ENCODE data around the gene ZNF362. TPM values are rescaled to one million over a fixed set of nuclear protein-coding genes. Genes with fewer than 3 reads are reported as not detected.

The ZNF362 gene
- total and polyA plus RNA-seq, 2 experiments from 2014 or later, result 9.7 to 26.0 TPM

DNA sequence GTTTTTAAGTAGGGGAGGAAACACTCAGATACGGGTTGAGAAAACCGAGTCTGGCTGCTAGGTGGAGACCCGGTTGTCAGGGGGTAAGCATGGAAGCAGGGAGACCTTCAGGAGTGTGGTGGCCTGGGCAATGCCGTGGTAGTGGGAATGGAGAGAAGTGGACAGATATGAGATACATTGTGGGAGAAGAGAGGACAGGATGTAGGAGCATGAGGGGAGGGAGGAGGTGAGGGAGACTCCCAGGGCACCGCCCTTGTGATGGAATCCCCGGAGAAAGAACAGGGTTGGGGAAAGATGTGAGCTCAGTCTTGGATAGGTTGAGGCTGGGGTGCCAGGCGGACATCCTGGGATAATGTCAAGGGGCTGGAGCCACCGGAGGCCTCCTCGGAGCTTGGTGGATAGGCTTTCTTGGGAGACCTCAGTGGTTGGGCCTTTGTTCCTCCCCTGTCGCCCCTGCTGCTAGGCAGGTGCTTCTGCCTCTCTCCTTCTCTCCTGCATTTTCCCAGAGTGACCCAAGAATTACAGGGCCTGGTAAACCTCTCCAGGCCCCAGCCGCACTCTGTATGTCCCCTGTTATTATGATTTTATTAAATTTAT, 21.3 kb downstream of the ZNF362 start:
- Histone ChIP-seq H3K4me3 (no peak overlapping the region), H4K20me1 (ENCODE audit: insufficient read depth) (no peaks in the 10 kb centered on the region; the same call in 1 of the 2 replicates), H3K4me1 (ENCODE audit: insufficient read depth) (no peaks in the 10 kb centered on the region), H3K79me2 (ENCODE audit: insufficient read depth) (0 out of 2 replicates have a peak, but pooled peaks cover 18% of the 10 kb centered on the region), H3K9me3 (ENCODE audit: low read depth) (no peaks in the 10 kb centered on the region), H3K36me3 (ENCODE audit: low read depth) (peaks cover 12% of the 10 kb centered on the region; the same call in 1 of the 2 replicates), H3K9ac (no peak overlapping the region), H2AFZ (no peak overlapping the region), H3K27ac (no peak overlapping the region), H3K9me2 (ENCODE audit: insufficient read depth) (no peaks in the 10 kb centered on the region), H3F3A (ENCODE audit: insufficient read depth) (no peaks in the 10 kb centered on the region), H3K4me2 (ENCODE audit: unreplicated experiment) (no peak overlapping the region), H3K27me3 (replicated peaks; ENCODE audit: insufficient read depth) (no peaks in the 10 kb centered on the region)
- in situ Hi-C loops (cut with MboI), result loop anchor here (25.0 kb wide), 1 partner anchor 185 kb away; the partner anchor contains the start of gene ZSCAN20
- WGBS, 2 experiments (ENCODE audit: low coverage in 1 of 2, low lambda C conversion rate in 2 of 2, missing lambda C conversion rate in 2 of 2), result 83% methylated on average over 10 to 11 of the region's 11 CpGs
- TF ChIP-seq EZH2 (IDR thresholded peaks at IDR 0.05; ENCODE audit: insufficient read depth, poor library complexity, severe bottlenecking), result no peak
- TF ChIP-seq EZH2phosphoT487 (IDR thresholded peaks at IDR 0.05; ENCODE audit: insufficient read depth, low read depth), result no peak
- no peak for DNase-seq

DNA sequence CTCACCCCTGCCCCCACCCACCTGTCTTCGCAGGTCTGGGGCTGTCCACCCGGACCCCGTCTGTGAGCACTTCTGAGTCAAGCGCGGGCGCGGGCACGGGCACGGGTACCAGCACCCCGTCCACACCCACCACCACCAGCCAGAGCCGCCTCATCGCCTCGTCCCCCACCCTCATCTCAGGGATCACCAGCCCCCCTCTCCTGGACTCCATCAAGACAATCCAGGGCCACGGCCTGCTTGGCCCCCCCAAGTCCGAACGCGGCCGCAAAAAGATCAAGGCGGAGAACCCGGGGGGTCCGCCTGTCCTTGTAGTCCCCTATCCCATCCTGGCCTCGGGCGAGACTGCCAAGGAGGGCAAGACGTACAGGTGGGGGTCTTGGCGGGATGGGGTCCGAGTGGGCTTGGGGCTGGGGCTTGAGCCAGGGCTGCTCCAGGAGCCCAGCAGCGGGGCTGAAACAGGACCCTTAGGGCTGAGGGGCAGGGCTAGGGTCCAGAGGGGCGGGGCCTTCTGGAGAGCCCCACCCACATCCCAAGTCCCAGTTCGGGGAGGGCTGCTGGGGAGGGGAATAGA, 23.9 kb downstream of the ZNF362 start:
- H4K20me1 ChIP-seq (ENCODE audit: insufficient read depth), result no peaks in the 10 kb centered on the region
- no peak overlapping the region for H3K9ac ChIP-seq
- no peaks in the 10 kb centered on the region for H3F3A ChIP-seq (ENCODE audit: insufficient read depth)
- H3K4me1 ChIP-seq (ENCODE audit: insufficient read depth), result no peaks in the 10 kb centered on the region
- H3K27ac ChIP-seq, result no peak overlapping the region
- no peak overlapping the region for H2AFZ ChIP-seq
- no peaks in the 10 kb centered on the region for H3K27me3 ChIP-seq (replicated peaks; ENCODE audit: insufficient read depth)
- H3K4me3 ChIP-seq, result no peak overlapping the region
- TF ChIP-seq EZH2phosphoT487 (IDR thresholded peaks at IDR 0.05; ENCODE audit: insufficient read depth, low read depth) (no peak), EZH2 (IDR thresholded peaks at IDR 0.05; ENCODE audit: insufficient read depth, poor library complexity, severe bottlenecking) (no peak)
- H3K79me2 ChIP-seq (ENCODE audit: insufficient read depth), result no peaks in the 10 kb centered on the region
- no peak overlapping the region for H3K4me2 ChIP-seq (ENCODE audit: unreplicated experiment)
- DNase-seq, result no peak
- in situ Hi-C loops (cut with MboI), result loop anchor here (25.0 kb wide), 1 partner anchor 182 kb away; the partner anchor contains the start of gene ZSCAN20
- peaks cover 12% of the 10 kb centered on the region; the same call in 1 of the 2 replicates for H3K36me3 ChIP-seq (ENCODE audit: low read depth)
- 94 to 97% methylated on average over 16 to 29 of the region's 29 CpGs for WGBS, 2 experiments (ENCODE audit: low coverage in 1 of 2, low lambda C conversion rate in 2 of 2, missing lambda C conversion rate in 2 of 2)
- H3K9me2 ChIP-seq (ENCODE audit: insufficient read depth), result no peaks in the 10 kb centered on the region
- no peaks in the 10 kb centered on the region for H3K9me3 ChIP-seq (ENCODE audit: low read depth)

DNA sequence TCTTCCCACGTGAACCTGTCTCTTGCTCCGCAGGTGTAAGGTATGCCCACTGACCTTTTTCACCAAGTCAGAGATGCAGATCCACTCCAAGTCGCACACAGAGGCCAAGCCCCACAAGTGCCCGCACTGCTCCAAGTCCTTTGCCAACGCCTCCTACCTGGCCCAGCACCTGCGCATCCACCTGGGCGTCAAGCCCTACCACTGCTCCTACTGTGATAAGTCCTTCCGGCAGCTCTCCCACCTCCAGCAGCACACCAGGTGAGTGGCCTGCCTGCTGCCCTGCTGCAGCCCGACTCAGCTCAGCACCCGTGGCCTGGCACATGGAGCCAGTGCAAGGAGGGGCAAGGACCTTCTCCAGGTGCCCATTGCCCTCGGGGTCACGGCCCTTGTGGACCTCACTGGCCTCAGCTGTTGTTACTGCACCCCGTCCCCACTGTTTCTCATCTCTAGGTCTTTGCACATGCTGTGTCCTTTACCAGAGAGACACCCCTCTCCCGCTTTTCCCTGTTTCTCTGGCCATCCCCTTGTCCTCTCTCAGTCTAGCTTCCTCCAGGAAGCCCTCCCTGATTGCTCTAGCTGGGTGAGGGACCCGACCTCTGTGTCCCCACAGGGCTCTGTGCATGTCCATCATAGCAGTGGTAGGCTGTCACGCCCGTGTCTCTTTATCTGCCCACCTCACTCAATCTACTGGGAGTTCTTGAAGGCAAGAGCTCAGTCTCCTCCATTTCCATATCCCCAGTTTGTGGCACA, 25.4 kb downstream of the ZNF362 start:
- H3K27me3 ChIP-seq (replicated peaks; ENCODE audit: insufficient read depth), result no peaks in the 10 kb centered on the region
- no peaks in the 10 kb centered on the region for H3K9me2 ChIP-seq (ENCODE audit: insufficient read depth)
- in situ Hi-C loops (cut with MboI), result loop anchor here (25.0 kb wide), 1 partner anchor 181 kb away; the partner anchor contains the start of gene ZSCAN20
- H2AFZ ChIP-seq, result no peak overlapping the region
- H3K27ac ChIP-seq, result no peak overlapping the region
- TF ChIP-seq EZH2phosphoT487 (IDR thresholded peaks at IDR 0.05; ENCODE audit: insufficient read depth, low read depth), result no peak
- H3K4me3 ChIP-seq, result no peak overlapping the region
- no peak for DNase-seq
- H3K79me2 ChIP-seq (ENCODE audit: insufficient read depth), result no peaks in the 10 kb centered on the region
- H4K20me1 ChIP-seq (ENCODE audit: insufficient read depth), result no peaks in the 10 kb centered on the region
- peaks cover 12% of the 10 kb centered on the region; the same call in 1 of the 2 replicates for H3K36me3 ChIP-seq (ENCODE audit: low read depth)
- H3F3A ChIP-seq (ENCODE audit: insufficient read depth), result no peaks in the 10 kb centered on the region
- H3K9me3 ChIP-seq (ENCODE audit: low read depth), result no peaks in the 10 kb centered on the region
- no peak overlapping the region for H3K9ac ChIP-seq
- 90 to 92% methylated on average over 17 of the region's 17 CpGs for whole genome bisulfite sequencing, 2 experiments (ENCODE audit: low coverage in 1 of 2, low lambda C conversion rate in 2 of 2, missing lambda C conversion rate in 2 of 2)
- H3K4me2 ChIP-seq (ENCODE audit: unreplicated experiment), result no peak overlapping the region
- no peaks in the 10 kb centered on the region for H3K4me1 ChIP-seq (ENCODE audit: insufficient read depth)

DNA sequence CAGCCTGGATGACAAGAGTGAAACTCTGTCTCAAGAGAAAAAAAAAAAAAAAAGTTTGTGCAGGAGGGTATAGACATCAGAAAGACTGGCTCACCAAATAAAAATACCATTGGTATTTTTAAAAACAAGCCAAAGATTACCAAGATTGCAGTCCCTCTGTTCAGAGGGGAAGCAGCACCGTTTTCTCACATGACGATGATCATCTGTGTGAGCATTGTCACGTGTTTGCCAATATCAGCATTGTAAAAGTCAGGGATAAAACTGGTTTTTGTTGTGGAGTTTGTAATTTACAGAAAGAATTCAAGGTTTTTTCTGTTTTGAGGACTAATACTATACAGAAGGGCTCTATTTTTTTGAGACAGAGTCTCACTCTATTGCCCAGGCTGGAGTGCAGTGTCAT, 26.5 kb downstream of the ZNF362 start:
- Histone ChIP-seq H3K9me3 (ENCODE audit: low read depth) (no peaks in the 10 kb centered on the region), H3K27me3 (replicated peaks; ENCODE audit: insufficient read depth) (no peaks in the 10 kb centered on the region), H4K20me1 (ENCODE audit: insufficient read depth) (no peaks in the 10 kb centered on the region), H3K36me3 (ENCODE audit: low read depth) (peaks cover 12% of the 10 kb centered on the region; the same call in 1 of the 2 replicates), H3K79me2 (ENCODE audit: insufficient read depth) (no peaks in the 10 kb centered on the region), H3K4me1 (ENCODE audit: insufficient read depth) (no peaks in the 10 kb centered on the region), H3K27ac (no peak overlapping the region), H3F3A (ENCODE audit: insufficient read depth) (no peaks in the 10 kb centered on the region), H2AFZ (no peak overlapping the region), H3K9me2 (ENCODE audit: insufficient read depth) (no peaks in the 10 kb centered on the region), H3K4me2 (ENCODE audit: unreplicated experiment) (no peak overlapping the region), H3K9ac (no peak overlapping the region), H3K4me3 (no peak overlapping the region)
- in situ Hi-C loops (cut with MboI), result loop anchor here (25.0 kb wide), 1 partner anchor 180 kb away; the partner anchor contains the start of gene ZSCAN20
- no peak for TF ChIP-seq EZH2phosphoT487 (IDR thresholded peaks at IDR 0.05; ENCODE audit: insufficient read depth, low read depth)
- no peak for TF ChIP-seq EZH2 (IDR thresholded peaks at IDR 0.05; ENCODE audit: insufficient read depth, poor library complexity, severe bottlenecking)
- 95% methylated on average over 3 of the region's 3 CpGs for WGBS, 2 experiments (ENCODE audit: low coverage in 1 of 2, low lambda C conversion rate in 2 of 2, missing lambda C conversion rate in 2 of 2)
- no peak for DNase-seq
